HUES48 (cell line): ENCODE data around the gene PIGS.

Source experiments
- H3K27ac ChIP-seq: one replicate; pipeline ENCODE4 v1.7.0; 2013; ENCODE audit warnings: low read depth, low read length, inconsistent platforms
- H3K27me3 ChIP-seq: 2 replicates; pipeline ENCODE4 v1.6.1; 2013; ENCODE audit warnings: mild to moderate bottlenecking, low read length; ENCODE audit not compliant: control insufficient read depth, insufficient read depth
- H3K36me3 ChIP-seq: 2 replicates; pipeline ENCODE4 v1.6.1; 2013; ENCODE audit warnings: low read length; ENCODE audit not compliant: control insufficient read depth, insufficient read depth
- H3K4me1 ChIP-seq: 2 replicates; pipeline ENCODE4 v1.6.1; 2013; ENCODE audit warnings: mild to moderate bottlenecking, low read length; ENCODE audit not compliant: control insufficient read depth, insufficient read depth
- H3K4me3 ChIP-seq: 2 replicates; pipeline ENCODE4 v1.5.1; 2013; ENCODE audit warnings: mild to moderate bottlenecking, low read depth, low read length
- H3K9ac ChIP-seq: 2 replicates; pipeline ENCODE4 v1.6.1; 2013; ENCODE audit warnings: mild to moderate bottlenecking, low read depth, low read length, moderate library complexity
- H3K9me3 ChIP-seq: 2 replicates; pipeline ENCODE4 v1.6.1; 2013; ENCODE audit warnings: low read length; ENCODE audit not compliant: control insufficient read depth, insufficient read depth

The PIGS gene

DNA sequence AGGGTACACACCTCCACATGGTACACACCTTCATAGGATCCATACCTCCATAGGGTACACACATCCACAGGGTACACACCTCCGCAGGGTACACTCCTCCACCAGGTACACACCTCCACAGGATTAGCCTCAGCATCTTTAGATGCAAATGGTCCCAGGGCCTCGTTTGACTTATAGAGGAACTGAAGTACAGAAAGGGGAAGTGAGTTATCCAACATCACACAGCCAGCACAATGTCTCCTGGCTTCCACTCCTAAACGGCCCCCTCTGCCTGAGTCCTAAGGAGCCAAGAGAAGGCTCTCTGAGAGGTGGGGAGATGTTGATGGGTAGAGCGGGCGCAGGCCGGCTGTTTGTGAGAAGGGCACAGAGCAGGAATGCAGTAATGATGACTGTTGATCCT, 53.2 kb downstream of the PIGS start:
- Histone ChIP-seq H3K36me3 (no peaks in the 10 kb centered on the region), H3K9me3 (no peaks in the 10 kb centered on the region), H3K4me3 (no peak overlapping the region), H3K27me3 (no peaks in the 10 kb centered on the region), H3K4me1 (no peaks in the 10 kb centered on the region), H3K9ac (no peak overlapping the region), H3K27ac (no peak overlapping the region)

GRCh38 chr17:28515518-28515917, 55.8 kb downstream of the PIGS start:
- H3K9me3 ChIP-seq = no peaks in the 10 kb centered on the region
- no peak overlapping the region for H3K9ac ChIP-seq
- H3K27me3 ChIP-seq = no peaks in the 10 kb centered on the region
- H3K36me3 ChIP-seq = no peaks in the 10 kb centered on the region
- H3K4me3 ChIP-seq = no peak overlapping the region
- no peaks in the 10 kb centered on the region for H3K4me1 ChIP-seq
- H3K27ac ChIP-seq = no peak overlapping the region

DNA sequence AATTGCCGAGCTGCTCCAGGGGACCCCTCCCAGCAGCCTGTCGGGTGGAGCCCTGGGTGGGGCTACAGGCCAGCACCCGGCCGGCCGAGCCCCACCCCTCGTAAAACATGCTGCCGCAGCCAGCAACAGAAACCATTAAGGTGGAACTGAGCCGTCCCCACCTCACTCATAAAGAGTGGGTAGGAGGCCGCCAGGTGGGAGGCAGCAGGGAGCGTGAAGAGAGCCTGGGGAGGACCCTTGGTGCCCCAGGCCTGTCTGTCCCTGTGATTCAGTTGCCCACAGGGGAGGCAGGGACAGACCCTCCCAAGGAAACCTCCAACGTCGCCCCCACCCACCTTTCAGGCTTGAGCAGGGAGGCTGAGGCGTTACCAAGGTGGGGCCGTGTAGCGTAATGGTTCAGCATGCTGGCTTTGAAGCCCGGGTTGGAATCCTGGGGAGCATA, 56.7 kb downstream of the PIGS start:
- no peaks in the 10 kb centered on the region for H3K9me3 ChIP-seq
- H3K9ac ChIP-seq = no peak overlapping the region
- no peak overlapping the region for H3K4me3 ChIP-seq
- H3K27ac ChIP-seq = no peak overlapping the region
- no peaks in the 10 kb centered on the region for H3K27me3 ChIP-seq
- no peaks in the 10 kb centered on the region for H3K4me1 ChIP-seq
- no peaks in the 10 kb centered on the region for H3K36me3 ChIP-seq

DNA sequence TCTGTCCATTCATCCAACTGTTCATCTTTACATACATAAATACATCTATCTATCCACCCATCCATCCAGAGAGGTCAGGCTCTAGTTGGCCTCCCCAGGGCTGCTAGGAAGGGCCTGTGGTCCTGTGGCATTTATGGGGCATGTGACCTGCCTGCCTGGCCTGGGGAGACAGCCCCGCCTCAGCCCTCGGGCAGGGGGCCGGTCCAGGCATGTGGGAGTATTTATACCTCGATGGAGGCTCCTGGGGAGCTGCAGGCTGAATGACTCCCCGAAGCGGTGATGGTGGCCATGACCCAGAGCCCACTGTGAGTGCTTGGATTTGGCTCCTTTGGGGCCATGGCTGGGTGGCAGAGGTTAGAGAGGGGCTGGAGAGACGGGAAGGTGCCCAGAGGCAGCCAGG, 57.8 kb downstream of the PIGS start:
- Histone ChIP-seq H3K9me3 (no peaks in the 10 kb centered on the region), H3K4me1 (no peaks in the 10 kb centered on the region), H3K36me3 (no peaks in the 10 kb centered on the region), H3K27ac (no peak overlapping the region), H3K9ac (no peak overlapping the region), H3K27me3 (0 out of 2 replicates have a peak, but pooled peaks cover 2% of the 10 kb centered on the region), H3K4me3 (no peak overlapping the region)

- no peak overlapping the region for H3K27ac ChIP-seq
- peaks cover 4% of the 10 kb centered on the region; the same call in 1 of the 2 replicates for H3K4me1 ChIP-seq
- H3K27me3 ChIP-seq = peaks cover 2% of the 10 kb centered on the region; the same call in 1 of the 2 replicates
- H3K36me3 ChIP-seq = no peaks in the 10 kb centered on the region
- H3K9ac ChIP-seq = no peak overlapping the region
- H3K4me3 ChIP-seq = no peak overlapping the region
- no peaks in the 10 kb centered on the region for H3K9me3 ChIP-seq
These were observed 59.4 kb downstream of the PIGS start for GRCh38 chr17:28511858-28512461.

GRCh38 chr17:28509789-28510188, 61.5 kb downstream of the PIGS start:
- no peaks in the 10 kb centered on the region for H3K36me3 ChIP-seq
- H3K9me3 ChIP-seq = no peaks in the 10 kb centered on the region
- peaks cover 4% of the 10 kb centered on the region; the same call in 1 of the 2 replicates for H3K4me1 ChIP-seq
- H3K4me3 ChIP-seq = no peak overlapping the region
- no peak overlapping the region for H3K9ac ChIP-seq
- H3K27ac ChIP-seq = no peak overlapping the region
- H3K27me3 ChIP-seq = peaks cover 2% of the 10 kb centered on the region; the same call in 1 of the 2 replicates

DNA sequence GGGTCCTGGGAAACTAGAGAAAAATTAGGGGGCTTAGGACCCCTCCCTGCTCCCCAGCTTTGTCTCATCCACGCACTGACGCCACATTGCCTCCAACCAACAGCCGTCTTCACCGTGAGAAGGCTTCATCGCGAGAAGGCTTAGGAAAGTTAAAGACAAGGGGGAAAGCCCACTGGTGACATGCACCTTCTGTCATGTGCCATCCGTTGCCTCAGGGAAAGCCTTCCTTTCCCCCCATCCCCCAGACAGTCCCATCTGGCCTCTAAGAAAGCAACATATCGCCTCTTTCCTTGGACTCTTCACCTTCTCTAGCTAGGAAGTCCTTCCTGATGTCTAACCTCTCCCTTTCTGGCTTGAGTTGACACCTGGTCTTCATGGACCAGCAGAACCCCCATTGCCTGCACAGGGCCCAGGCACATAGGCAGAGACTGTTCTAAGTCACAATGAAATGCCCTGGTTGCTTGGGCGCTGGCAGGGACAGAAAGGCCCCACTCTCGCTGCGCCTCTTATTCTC, 63.1 kb downstream of the PIGS start:
- Histone ChIP-seq H3K4me1 (peaks cover 4% of the 10 kb centered on the region; the same call in 1 of the 2 replicates), H3K27ac (no peak overlapping the region), H3K36me3 (no peaks in the 10 kb centered on the region), H3K27me3 (peaks cover 2% of the 10 kb centered on the region; the same call in 1 of the 2 replicates), H3K9ac (no peak overlapping the region), H3K4me3 (no peak overlapping the region), H3K9me3 (no peaks in the 10 kb centered on the region)

- no peaks in the 10 kb centered on the region for H3K9me3 ChIP-seq
- H3K4me3 ChIP-seq = no peak overlapping the region
- no peak overlapping the region for H3K9ac ChIP-seq
- H3K27ac ChIP-seq = no peak overlapping the region
- H3K4me1 ChIP-seq = peaks cover 4% of the 10 kb centered on the region; the same call in 1 of the 2 replicates
- peaks cover 2% of the 10 kb centered on the region; the same call in 1 of the 2 replicates for H3K27me3 ChIP-seq
- H3K36me3 ChIP-seq = no peaks in the 10 kb centered on the region
These were observed 63.6 kb downstream of the PIGS start for GRCh38 chr17:28507567-28508203.

GRCh38 chr17:28506763-28507487, 64.4 kb downstream of the PIGS start:
- Histone ChIP-seq H3K36me3 (no peaks in the 10 kb centered on the region), H3K9ac (no peak overlapping the region), H3K4me1 (peaks cover 4% of the 10 kb centered on the region; the same call in 1 of the 2 replicates), H3K4me3 (no peak overlapping the region), H3K9me3 (no peaks in the 10 kb centered on the region), H3K27me3 (peaks cover 2% of the 10 kb centered on the region; the same call in 1 of the 2 replicates), H3K27ac (no peak overlapping the region)

DNA sequence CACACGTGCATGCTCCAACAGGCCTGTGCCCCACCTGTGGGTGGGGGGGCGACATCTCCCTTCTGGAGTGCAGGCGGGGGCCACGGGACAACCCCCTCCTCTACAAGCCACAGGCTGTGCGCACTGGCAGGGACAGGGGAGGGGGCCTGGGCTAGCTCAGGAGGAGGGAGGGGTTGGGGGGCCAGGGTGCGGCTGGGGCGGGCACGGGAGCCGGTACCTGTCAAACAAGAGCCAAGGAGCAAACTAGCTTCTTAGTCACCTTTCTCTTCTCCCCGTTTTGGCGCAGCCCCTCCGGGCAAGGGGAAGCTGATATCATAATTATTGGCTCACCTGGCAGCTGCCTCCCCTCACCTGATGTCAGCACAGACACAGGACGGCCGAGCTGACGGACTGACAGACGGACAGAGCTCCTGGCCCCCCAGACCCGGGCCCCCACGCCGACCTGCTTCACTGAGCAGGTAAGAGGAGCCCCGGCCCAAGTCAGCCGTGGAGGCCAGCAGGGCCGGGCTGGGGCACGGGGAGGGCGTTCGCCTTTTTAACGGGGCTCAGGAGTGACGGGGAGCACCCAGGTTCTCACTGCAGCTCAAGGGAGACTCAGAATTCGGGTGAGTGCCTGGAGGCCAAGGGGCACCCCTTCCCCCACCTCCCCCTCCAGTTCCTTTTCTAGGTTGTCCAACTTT, 65.2 kb downstream of the PIGS start, which contains the start of gene FOXN1:
Gene FOXN1 (plus strand): TSS at position 363 of the 680 bp plus-strand sequence. CDS start 17,622 bp downstream, outside the sequence.
- H3K27ac ChIP-seq = no peak within 1 kb of the TSS
- H3K36me3 ChIP-seq = no peaks in the 10 kb centered on the region
- no peak within 1 kb of the TSS for H3K9ac ChIP-seq
- H3K4me3 ChIP-seq = no peak within 1 kb of the TSS
- peaks cover 9% of the 10 kb centered on the region; the same call in 1 of the 2 replicates for H3K4me1 ChIP-seq
- peaks cover 2% of the 10 kb centered on the region; the same call in 1 of the 2 replicates for H3K27me3 ChIP-seq
- no peaks in the 10 kb centered on the region for H3K9me3 ChIP-seq
